Stimulated activated CD8-positive, alpha-beta memory T cell treated with anti-CD3 and anti-CD28 coated beads, Interleukin-15, amount 100 ng/mL, for 48 hours (primary cell): ENCODE measurements around the gene ARHGEF18.
A peak's percentile ranks its signal among the peaks of the same experiment; 100 is the strongest.

ENCODE experiments used
- DNase-seq, 2 donors: peaks; one replicate each; pipeline ENCODE4 v3.0.0-alpha.2; 2020; ENCODE audit warnings: low read depth in 2 of 2

The ARHGEF18 gene

GRCh38 chr19:7383284-7383683, 34.5 kb downstream of the ARHGEF18 start:
- no peak for DNase-seq

- no peak for DNase-seq
Measured at GRCh38 chr19:7385062-7385461, 36.3 kb downstream of the ARHGEF18 start.

GRCh38 chr19:7386308-7386707, 37.6 kb downstream of the ARHGEF18 start:
- no peak for DNase-seq

GRCh38 chr19:7386769-7387168, 38.0 kb downstream of the ARHGEF18 start:
- DNase-seq, result no peak

- no peak for DNase-seq
Measured at GRCh38 chr19:7391218-7391670, 42.5 kb downstream of the ARHGEF18 start.

GRCh38 chr19:7393459-7393858, 44.7 kb downstream of the ARHGEF18 start:
- no peak for DNase-seq

GRCh38 chr19:7393939-7394730, 45.4 kb downstream of the ARHGEF18 start:
- no peak for DNase-seq

GRCh38 chr19:7394731-7395359, 46.1 kb downstream of the ARHGEF18 start:
- peak; percentile 82 to 87 for DNase-seq

- DNase-seq, result no peak
Measured at GRCh38 chr19:7395360-7396066, 46.8 kb downstream of the ARHGEF18 start.

GRCh38 chr19:7397687-7398086, 49.0 kb downstream of the ARHGEF18 start:
- no peak for DNase-seq
